Neural cell (in vitro differentiated cells): ENCODE results near the gene ARGLU1. TPM values are rescaled to one million over a fixed set of nuclear protein-coding genes. Genes with fewer than 3 reads are reported as not detected.

Experiments
- H2AFZ ChIP-seq: fragments of 200-600, 300-800 bp; sonication (generic), shearing (Covaris generic); 2 replicates; pipeline ENCODE4 v1.6.0; 2014; ENCODE audit warnings: low read depth, mild to moderate bottlenecking, antibody characterized with exemption, low read length, moderate library complexity
- H3F3A ChIP-seq: fragments of 200-600 bp; shearing (Covaris generic); 2 replicates; pipeline ENCODE4 v1.6.1; 2016; ENCODE audit warnings: mild to moderate bottlenecking, moderate library complexity, mixed read lengths, antibody characterized with exemption, low read length; ENCODE audit not compliant: insufficient read depth, poor library complexity, severe bottlenecking
- H3K27ac ChIP-seq: fragments of 200-600, 300-800 bp; sonication (generic), shearing (Covaris generic); 2 replicates; pipeline ENCODE4 v1.5.1; 2014; ENCODE audit warnings: mild to moderate bottlenecking, low read length, moderate library complexity
- H3K27me3 ChIP-seq: fragments of 300-800, 200-600 bp; sonication (generic), shearing (Covaris generic); 2 replicates; pipeline ENCODE4 v1.6.0; 2014; ENCODE audit warnings: mild to moderate bottlenecking, low read depth, low read length, moderate library complexity; ENCODE audit not compliant: insufficient read depth
- H3K36me3 ChIP-seq: fragments of 300-800, 200-600 bp; sonication (generic), shearing (Covaris generic); 2 replicates; pipeline ENCODE4 v1.5.1; 2014; ENCODE audit warnings: mild to moderate bottlenecking, antibody characterized with exemption, low read length, moderate library complexity; ENCODE audit not compliant: insufficient read depth
- H3K4me2 ChIP-seq: fragments of 300-800, 200-600 bp; sonication (generic), shearing (Covaris generic); 2 replicates; pipeline ENCODE4 v1.6.0; 2014; ENCODE audit warnings: mild to moderate bottlenecking, low read length
- H3K4me3 ChIP-seq: fragments of 300-800, 200-600 bp; sonication (generic), shearing (Covaris generic); 2 replicates; pipeline ENCODE4 v1.5.1; 2014; ENCODE audit warnings: mild to moderate bottlenecking, low read length, moderate library complexity
- H3K79me2 ChIP-seq: fragments of 200-600 bp; shearing (Covaris generic); replicated peaks from 2 replicates; pipeline ENCODE4 v1.6.0; 2014; ENCODE audit warnings: mild to moderate bottlenecking, low read length, moderate library complexity; ENCODE audit not compliant: insufficient read depth
- H3K9ac ChIP-seq: fragments of 300-800, 200-600 bp; sonication (generic), shearing (Covaris generic); 2 replicates; pipeline ENCODE4 v1.6.1; 2016; ENCODE audit warnings: mild to moderate bottlenecking, low read length, mixed read lengths
- H3K9me2 ChIP-seq: fragments of 200-600 bp; shearing (Covaris generic); 2 replicates; pipeline ENCODE4 v1.6.1; 2016; ENCODE audit warnings: mild to moderate bottlenecking, low read length, mixed read lengths; ENCODE audit not compliant: insufficient read depth
- H3K9me3 ChIP-seq: fragments of 200-600, 300-800 bp; sonication (generic), shearing (Covaris generic); 2 replicates; pipeline ENCODE4 v1.6.1; 2016; ENCODE audit warnings: mild to moderate bottlenecking, mixed run types, low read length, moderate library complexity, mixed read lengths
- H4K20me1 ChIP-seq: fragments of 200-600 bp; shearing (Covaris generic); 2 replicates; pipeline ENCODE4 v1.6.1; 2016; ENCODE audit warnings: mild to moderate bottlenecking, mixed run types; ENCODE audit not compliant: insufficient read depth
- MXI1 ChIP-seq: fragments of 450-650 bp; conservative IDR thresholded peaks from 2 replicates; pipeline ENCODE4 v1.6.1; 2014; ENCODE audit warnings: antibody characterized with exemption, mild to moderate bottlenecking; ENCODE audit not compliant: poor library complexity, severe bottlenecking
- POLR2AphosphoS5 ChIP-seq: IDR thresholded peaks from 2 replicates; pipeline ENCODE4 v1.6.1; 2012
- RAD21 ChIP-seq: fragments of 450-650 bp; conservative IDR thresholded peaks from 2 replicates; pipeline ENCODE4 v1.6.1; 2014; ENCODE audit warnings: antibody characterized with exemption, mild to moderate bottlenecking, moderate library complexity
- REST ChIP-seq: IDR thresholded peaks from 2 replicates; pipeline ENCODE4 v1.6.1; 2012; ENCODE audit warnings: borderline replicate concordance
- SMC3 ChIP-seq: fragments of 450-650 bp; conservative IDR thresholded peaks from 2 replicates; pipeline ENCODE4 v1.6.1; 2014; ENCODE audit warnings: antibody characterized with exemption, mild to moderate bottlenecking, moderate library complexity; ENCODE audit not compliant: poor library complexity
- polyA plus RNA-seq: library from polyadenylated mRNA; depleted of rRNA; stranded (reverse); fragments of >200 nt; gene quantifications from 2 replicates; pipeline ENCODE4 v1.2.3, GENCODE V29; 2014

ARGLU1 gene
- polyA plus RNA-seq, 1 donor from 2014 or later, result 967 TPM

DNA sequence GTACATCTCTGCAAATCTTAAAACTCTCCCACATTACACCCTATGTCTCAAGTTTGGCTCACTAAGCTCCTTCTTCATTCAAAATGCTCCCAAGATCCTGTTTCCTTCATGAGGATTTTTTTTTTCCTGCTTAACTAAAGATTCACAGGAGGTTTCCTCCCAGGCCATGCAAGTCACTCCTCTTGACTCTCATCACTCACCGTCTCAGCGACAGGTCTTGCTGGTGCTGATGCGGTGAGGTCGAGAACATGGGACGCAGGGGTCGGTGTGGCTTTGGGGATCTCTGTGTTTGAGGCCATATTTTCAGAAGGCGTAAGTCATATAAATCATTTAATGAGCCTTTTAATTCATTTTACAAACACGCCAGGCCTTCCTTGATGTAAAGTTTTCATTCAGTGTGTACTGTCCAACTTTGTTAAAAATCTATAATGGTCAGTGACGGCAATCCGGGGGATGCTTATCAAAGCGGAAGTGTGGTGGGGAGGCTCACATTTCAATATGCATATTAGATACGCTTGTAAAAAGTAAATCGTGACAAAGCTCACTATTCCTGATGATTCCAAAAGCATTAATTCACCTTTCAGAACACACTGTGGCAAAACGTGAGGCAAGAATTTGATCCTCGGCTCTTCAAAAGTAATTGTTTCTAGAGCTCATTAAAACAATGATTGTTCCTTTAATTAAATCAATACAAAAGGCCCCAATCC, 52.9 kb downstream of the ARGLU1 start:
- Histone ChIP-seq H3K79me2 (peaks cover 98% of the 10 kb centered on the region), H3K9ac (no peak overlapping the region), H3K4me3 (no peak overlapping the region), H3K9me3 (no peaks in the 10 kb centered on the region), H3K36me3 (peaks cover 15% of the 10 kb centered on the region), H3K9me2 (no peaks in the 10 kb centered on the region), H3K27ac (no peak overlapping the region), H3K4me2 (no peak overlapping the region), H3F3A (no peaks in the 10 kb centered on the region), H2AFZ (no peak overlapping the region), H3K27me3 (no peaks in the 10 kb centered on the region), H4K20me1 (no peaks in the 10 kb centered on the region)
- TF ChIP-seq POLR2AphosphoS5 (no peak), SMC3 (no peak), RAD21 (no peak)

DNA sequence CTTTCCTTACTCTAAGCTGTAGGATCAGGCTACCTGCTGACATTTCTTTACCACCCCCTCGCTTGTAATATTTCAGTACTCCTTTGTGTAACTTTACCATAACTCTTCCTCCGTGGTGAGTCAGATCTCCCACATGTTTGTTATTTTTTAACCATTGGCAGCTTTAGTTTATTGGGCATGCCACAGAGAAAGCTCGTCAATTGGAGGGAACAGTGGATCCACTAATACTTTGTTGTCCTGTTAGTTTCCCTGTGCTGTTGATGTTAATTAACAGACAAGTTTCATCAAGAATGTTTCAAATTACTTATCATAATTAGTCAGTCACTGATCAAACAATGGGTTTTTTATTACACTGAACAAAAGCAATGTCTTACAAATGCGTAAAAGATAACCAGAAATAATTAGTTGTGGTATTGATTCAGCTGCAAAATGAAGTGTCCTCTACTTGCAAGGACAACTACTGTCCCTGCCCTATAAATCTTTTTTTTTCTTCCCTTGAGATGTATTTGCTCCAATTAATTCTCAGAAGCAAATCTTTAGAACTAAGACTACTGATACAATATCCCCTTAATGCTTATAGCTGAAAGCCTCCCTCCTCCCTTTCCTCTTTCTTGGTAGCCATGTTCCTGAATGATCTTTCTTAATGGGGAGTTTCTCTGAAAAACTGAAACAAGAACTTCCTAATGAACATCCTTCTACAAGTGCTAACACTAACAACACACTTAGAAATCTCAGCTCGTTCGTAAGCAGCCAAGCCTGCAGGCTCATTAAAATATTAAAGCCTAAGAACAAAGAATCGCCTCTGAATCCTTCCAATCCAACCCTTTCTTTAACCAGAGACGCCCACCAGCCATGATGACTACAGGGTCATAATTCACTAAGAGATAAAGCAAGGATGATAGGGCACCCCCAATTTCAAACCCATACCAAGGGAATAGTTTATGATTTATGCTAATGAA, 54.6 kb downstream of the ARGLU1 start:
- peaks cover 15% of the 10 kb centered on the region for H3K36me3 ChIP-seq
- H3K9ac ChIP-seq, result no peak overlapping the region
- TF ChIP-seq POLR2AphosphoS5 (no peak), REST (no peak)
- H3K4me2 ChIP-seq, result no peak overlapping the region
- no peaks in the 10 kb centered on the region for H3K27me3 ChIP-seq
- H3K9me3 ChIP-seq, result no peaks in the 10 kb centered on the region
- H3K4me3 ChIP-seq, result no peak overlapping the region
- no peak overlapping the region for H2AFZ ChIP-seq
- no peak overlapping the region for H3K27ac ChIP-seq
- peaks cover 98% of the 10 kb centered on the region for H3K79me2 ChIP-seq
- no peaks in the 10 kb centered on the region for H3K9me2 ChIP-seq
- H4K20me1 ChIP-seq, result no peaks in the 10 kb centered on the region
- H3F3A ChIP-seq, result no peaks in the 10 kb centered on the region

GRCh38 chr13:106507560-106508274, 60.2 kb downstream of the ARGLU1 start:
- H3K9me2 ChIP-seq, result no peaks in the 10 kb centered on the region
- no peak overlapping the region for H3K4me2 ChIP-seq
- no peaks in the 10 kb centered on the region for H3K27me3 ChIP-seq
- H3F3A ChIP-seq, result no peaks in the 10 kb centered on the region
- no peaks in the 10 kb centered on the region for H3K9me3 ChIP-seq
- H3K36me3 ChIP-seq, result peaks cover 23% of the 10 kb centered on the region
- H4K20me1 ChIP-seq, result no peaks in the 10 kb centered on the region
- H3K27ac ChIP-seq, result no peak overlapping the region
- no peak for TF ChIP-seq POLR2AphosphoS5
- no peak for TF ChIP-seq MXI1
- H2AFZ ChIP-seq, result no peak overlapping the region
- H3K79me2 ChIP-seq, result peaks cover 96% of the 10 kb centered on the region
- no peak overlapping the region for H3K9ac ChIP-seq
- no peak overlapping the region for H3K4me3 ChIP-seq
